HL-60 (cell line): ENCODE measurements around the gene TMEM72.

Experiments used
- DNase-seq, 2 experiments: peaks; one replicate each; pipeline ENCODE4 v3.0.0-alpha.2; 2010 to 2020; ENCODE audit warnings: low read depth in 1 of 2, low spot score in 1 of 2
- H3K27ac ChIP-seq: fragments of 250-450 bp; sonication (Bioruptor Pico); replicated peaks from 2 replicates; pipeline ENCODE4 v1.5.1; 2020; ENCODE audit warnings: mild to moderate bottlenecking, moderate library complexity
- H3K27me3 ChIP-seq: fragments of 250-450 bp; sonication (Bioruptor Pico); 2 replicates; pipeline ENCODE4 v1.5.1; 2021; ENCODE audit warnings: mild to moderate bottlenecking, moderate library complexity; ENCODE audit not compliant: insufficient read depth, poor library complexity, severe bottlenecking
- H3K4me3 ChIP-seq: replicated peaks from 2 replicates; pipeline ENCODE4 v1.5.1; 2011; ENCODE audit warnings: mild to moderate bottlenecking, control low read depth, low read length; ENCODE audit not compliant: insufficient read depth
- GABPA ChIP-seq: IDR thresholded peaks from 2 replicates; pipeline ENCODE4 v1.6.1; 2012; ENCODE audit warnings: low read depth
- POLR2AphosphoS5 ChIP-seq: IDR thresholded peaks from 2 replicates; pipeline ENCODE4 v1.6.1; 2012; ENCODE audit warnings: low read depth
- SPI1 ChIP-seq: IDR thresholded peaks from 2 replicates; pipeline ENCODE4 v1.6.1; 2012; ENCODE audit warnings: low read depth, mild to moderate bottlenecking, borderline replicate concordance
- TF ChIP-seq, protein P1 (sequence below): IDR thresholded peaks from 2 replicates; pipeline ENCODE4 v1.6.1; 2012; ENCODE audit warnings: low read depth; ENCODE audit not compliant: insufficient replicate concordance
- TF ChIP-seq, protein P2 (sequence below): IDR thresholded peaks from one replicate; pipeline ENCODE4 v1.5.1; 2011; ENCODE audit warnings: low read length, control low read depth, inconsistent platforms; ENCODE audit not compliant: insufficient read depth

Gene TMEM72

DNA sequence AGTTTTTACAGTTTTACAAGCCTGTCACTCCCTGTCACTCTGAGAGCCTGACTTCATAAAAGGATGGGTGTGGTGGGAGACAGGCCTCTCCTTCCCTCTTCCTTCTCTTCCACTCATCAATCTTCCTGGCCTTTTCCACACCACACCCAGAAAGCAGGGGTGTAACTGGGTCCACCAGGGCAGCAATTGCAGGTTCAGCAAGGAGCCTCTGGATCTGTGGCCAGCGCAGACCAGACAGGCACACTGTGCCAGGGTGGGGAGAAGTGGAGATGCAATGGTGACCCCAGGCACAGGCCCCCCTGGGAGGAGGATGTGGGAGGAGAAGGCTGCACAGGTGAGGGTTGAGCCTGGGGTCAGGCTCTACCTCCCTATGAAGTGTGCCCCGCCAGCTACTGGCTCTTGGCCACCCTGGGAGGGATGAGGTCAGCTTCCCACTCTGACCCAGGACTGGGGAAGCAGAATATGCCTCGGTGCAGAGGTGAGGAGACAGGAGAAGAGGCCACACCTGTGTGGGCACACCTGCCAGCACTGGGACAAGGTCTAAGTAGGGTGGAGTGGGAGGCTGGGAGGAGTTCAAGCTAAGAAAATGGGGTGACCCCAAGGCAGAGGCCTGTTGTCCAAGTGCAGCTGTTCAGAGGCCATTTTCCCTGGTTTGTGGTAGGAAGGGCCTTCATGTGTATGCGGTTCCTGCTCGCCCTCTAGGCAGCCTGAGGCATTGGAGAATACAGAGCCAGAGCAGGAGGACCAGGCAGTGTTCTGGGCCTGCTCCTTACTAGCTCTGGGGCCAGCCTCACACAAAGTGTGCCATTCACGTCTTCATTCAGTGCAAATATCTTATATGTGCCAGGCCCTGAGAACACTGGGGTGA, 20.2 kb upstream of the TMEM72 start:
- DNase-seq = no peak
- no peaks in the 10 kb centered on the region for H3K27me3 ChIP-seq
- H3K27ac ChIP-seq = no peak overlapping the region
- no peak overlapping the region for H3K4me3 ChIP-seq
- TF ChIP-seq GABPA (no peak), POLR2AphosphoS5 (no peak), SPI1 (no peak)
- TF ChIP-seq, protein P1, sequence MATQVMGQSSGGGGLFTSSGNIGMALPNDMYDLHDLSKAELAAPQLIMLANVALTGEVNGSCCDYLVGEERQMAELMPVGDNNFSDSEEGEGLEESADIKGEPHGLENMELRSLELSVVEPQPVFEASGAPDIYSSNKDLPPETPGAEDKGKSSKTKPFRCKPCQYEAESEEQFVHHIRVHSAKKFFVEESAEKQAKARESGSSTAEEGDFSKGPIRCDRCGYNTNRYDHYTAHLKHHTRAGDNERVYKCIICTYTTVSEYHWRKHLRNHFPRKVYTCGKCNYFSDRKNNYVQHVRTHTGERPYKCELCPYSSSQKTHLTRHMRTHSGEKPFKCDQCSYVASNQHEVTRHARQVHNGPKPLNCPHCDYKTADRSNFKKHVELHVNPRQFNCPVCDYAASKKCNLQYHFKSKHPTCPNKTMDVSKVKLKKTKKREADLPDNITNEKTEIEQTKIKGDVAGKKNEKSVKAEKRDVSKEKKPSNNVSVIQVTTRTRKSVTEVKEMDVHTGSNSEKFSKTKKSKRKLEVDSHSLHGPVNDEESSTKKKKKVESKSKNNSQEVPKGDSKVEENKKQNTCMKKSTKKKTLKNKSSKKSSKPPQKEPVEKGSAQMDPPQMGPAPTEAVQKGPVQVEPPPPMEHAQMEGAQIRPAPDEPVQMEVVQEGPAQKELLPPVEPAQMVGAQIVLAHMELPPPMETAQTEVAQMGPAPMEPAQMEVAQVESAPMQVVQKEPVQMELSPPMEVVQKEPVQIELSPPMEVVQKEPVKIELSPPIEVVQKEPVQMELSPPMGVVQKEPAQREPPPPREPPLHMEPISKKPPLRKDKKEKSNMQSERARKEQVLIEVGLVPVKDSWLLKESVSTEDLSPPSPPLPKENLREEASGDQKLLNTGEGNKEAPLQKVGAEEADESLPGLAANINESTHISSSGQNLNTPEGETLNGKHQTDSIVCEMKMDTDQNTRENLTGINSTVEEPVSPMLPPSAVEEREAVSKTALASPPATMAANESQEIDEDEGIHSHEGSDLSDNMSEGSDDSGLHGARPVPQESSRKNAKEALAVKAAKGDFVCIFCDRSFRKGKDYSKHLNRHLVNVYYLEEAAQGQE = no peak
- TF ChIP-seq, protein P2, sequence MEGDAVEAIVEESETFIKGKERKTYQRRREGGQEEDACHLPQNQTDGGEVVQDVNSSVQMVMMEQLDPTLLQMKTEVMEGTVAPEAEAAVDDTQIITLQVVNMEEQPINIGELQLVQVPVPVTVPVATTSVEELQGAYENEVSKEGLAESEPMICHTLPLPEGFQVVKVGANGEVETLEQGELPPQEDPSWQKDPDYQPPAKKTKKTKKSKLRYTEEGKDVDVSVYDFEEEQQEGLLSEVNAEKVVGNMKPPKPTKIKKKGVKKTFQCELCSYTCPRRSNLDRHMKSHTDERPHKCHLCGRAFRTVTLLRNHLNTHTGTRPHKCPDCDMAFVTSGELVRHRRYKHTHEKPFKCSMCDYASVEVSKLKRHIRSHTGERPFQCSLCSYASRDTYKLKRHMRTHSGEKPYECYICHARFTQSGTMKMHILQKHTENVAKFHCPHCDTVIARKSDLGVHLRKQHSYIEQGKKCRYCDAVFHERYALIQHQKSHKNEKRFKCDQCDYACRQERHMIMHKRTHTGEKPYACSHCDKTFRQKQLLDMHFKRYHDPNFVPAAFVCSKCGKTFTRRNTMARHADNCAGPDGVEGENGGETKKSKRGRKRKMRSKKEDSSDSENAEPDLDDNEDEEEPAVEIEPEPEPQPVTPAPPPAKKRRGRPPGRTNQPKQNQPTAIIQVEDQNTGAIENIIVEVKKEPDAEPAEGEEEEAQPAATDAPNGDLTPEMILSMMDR = no peak

DNA sequence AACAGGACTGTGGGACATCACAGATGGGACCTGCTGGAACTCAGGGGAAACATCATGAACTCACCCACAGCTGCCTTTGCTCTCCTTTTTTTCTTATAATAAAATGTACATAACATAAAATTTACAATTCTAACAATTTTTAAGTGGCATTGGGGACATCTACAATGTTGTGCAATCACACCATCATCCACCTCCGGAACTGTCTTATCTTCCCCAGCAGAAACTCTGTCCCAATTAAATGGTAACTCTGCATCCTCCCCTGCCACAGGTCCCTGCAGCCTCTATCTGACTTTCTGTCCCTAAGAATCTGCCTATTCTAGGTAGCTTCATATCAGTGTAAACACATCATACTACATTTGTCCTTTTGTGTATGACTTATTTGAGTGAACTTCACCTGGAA, 19.4 kb upstream of the TMEM72 start:
- Histone ChIP-seq H3K27ac (no peak overlapping the region), H3K4me3 (no peak overlapping the region), H3K27me3 (no peaks in the 10 kb centered on the region)
- no peak for DNase-seq
- TF ChIP-seq, protein P2 = no peak
- TF ChIP-seq SPI1 (no peak), POLR2AphosphoS5 (no peak), GABPA (no peak)
- TF ChIP-seq, protein P1 = no peak

DNA sequence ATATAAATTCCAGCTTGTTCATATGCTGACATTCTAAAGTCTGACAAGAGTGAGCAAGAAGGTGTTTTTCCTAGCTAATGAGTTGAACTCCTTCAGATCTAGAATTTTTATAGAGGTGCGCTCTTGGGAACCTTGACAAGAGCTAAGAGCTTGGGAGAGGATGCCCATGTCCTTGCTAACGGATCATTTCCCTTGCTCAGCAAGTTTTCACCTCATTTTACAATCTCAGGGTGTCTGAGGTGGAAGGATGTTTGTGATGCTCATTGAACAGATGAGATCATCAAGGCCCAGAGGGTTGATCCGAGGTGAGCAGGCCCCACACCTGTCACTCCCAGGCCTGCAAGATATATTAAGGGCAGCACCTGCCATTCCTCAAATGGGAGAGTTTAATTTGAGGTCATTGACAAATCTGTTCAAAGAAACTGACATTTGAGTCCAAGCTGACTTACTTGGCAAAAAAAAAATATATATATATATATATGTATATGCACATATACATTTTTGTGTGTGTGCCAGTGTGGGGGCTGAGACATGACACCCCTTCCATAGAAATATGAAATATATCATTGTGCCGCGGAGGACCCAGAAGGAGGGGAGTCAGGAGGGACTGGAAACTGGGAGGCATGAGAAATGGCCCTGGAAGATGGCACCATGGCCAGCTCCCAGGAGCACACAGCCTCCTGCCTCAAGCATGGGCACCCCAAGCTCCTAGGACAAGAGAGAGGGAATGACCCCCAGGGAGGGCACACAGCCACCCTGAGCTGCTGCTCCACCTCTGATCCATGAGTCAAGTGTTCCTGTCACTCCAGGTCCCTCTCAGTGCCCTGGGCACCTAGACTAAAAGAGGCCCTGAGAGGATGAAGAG, 17.3 kb upstream of the TMEM72 start:
- TF ChIP-seq, protein P2 = no peak
- TF ChIP-seq SPI1 (no peak), GABPA (no peak), POLR2AphosphoS5 (no peak)
- TF ChIP-seq, protein P1 = peak; percentile 72
- Histone ChIP-seq H3K4me3 (no peak overlapping the region), H3K27me3 (no peaks in the 10 kb centered on the region), H3K27ac (no peak overlapping the region)
- DNase-seq = no peak
